Activated CD8-positive, alpha-beta memory T cell treated with anti-CD3 and anti-CD28 coated beads for 24 hours (primary cell): ENCODE results near the gene SOX13.

Experiments used
- DNase-seq: peaks from one replicate; pipeline ENCODE4 v3.0.0-alpha.2; 2020

The SOX13 gene

DNA sequence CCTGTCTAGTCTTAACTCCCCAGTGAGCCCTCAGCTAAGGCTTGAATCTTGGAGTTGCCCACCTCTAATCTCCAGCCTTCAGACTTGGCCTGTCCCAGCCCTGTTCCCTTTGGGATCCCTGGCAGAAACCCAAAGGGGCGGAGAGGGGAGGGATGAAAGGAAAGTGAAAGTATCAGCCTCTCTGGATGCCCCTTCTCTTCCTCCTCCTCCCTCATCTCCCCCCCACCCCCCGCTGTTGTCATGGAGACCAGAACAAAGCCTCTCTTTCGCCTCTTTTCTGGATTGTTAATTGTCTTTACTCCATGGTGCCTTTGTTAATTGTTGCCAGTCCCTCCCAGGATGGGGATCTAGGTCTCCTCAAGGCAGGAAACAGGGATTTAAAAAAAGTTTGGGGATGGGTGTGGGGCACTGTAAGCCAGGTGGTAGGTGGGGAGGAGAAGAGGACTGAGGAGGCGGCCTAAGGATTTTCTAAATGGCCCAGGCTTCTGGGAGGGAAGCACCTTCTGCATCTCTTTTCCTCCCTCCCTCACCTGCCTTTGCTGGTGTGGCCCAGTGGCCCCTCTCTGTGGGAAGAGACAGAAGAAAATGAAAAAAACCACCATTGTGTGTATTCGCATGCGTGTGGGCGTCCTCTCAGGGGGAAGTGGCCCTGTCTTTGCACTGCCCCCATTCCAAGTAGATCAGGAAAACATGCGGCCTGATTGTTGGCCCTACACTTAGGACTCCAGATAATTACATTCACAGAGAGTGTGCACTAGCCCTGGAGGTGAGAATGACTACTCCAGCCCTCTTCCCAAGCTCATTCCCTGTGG is 7.5 kb upstream of the SOX13 start:
- no peak for DNase-seq

DNA sequence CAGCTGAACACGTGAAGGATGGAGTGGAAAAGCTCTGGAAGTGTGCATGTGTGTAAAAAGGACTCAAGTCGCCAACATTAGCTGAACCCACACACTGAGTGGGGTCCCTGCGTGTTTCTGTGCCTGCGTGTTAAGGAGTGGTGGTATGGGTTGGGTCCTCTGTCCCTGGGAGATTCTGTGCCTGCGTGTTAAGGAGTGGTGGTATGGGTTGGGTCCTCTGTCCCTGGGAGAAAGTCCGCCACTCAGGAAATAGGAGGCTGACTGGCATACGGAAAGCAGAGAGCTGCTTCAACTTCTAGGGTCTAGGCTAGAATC is 7.0 kb upstream of the SOX13 start:
- DNase-seq, result no peak

DNA sequence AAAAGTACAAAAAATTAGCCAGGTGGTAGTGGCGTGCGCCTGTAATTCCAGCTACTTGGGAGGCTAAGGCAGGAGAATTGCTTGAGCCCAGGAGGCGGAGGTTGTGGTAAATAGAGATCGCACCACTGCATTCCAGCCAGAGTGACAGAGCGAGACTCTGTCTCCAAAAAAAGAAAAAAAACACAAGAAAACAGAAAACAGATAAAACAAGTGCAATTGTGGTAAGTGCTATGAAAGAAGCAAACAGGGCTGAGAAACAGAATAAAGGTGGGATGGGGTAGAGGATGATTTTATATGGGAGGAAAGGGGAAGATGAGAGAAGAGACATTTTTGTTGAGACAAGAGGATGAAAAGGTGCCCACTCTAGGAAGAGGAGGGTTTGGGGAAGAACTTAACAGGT is 5.0 kb upstream of the SOX13 start:
- DNase-seq, result no peak

GRCh38 chr1:204069887-204070286 is 3.0 kb upstream of the SOX13 start:
- DNase-seq, result no peak

- DNase-seq, result no peak
Observed at GRCh38 chr1:204070895-204071294, 2.0 kb upstream of the SOX13 start.

DNA sequence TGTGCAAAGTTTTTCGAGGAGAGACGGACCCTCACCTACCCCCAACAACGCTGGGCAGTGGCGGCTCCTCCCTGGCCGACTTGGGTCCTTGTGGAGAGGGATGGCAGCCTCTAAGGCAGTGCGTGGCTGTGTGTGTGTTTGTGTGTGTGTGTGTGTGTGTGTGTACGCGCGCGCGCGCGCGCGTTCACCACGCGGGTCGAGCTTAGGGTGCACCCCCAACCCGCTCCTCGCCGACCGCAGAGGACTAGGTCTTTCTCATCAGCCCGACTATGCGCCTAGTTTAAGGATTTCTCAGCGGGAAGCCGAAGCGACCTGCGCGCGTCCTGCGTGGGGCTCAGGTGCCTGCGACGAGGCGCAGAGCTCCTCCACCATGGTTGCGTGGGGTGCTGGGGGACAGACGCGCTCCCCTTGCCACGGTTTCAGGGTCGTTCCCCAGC is 940 bp downstream of the SOX13 start:
- DNase-seq, result no peak

DNA sequence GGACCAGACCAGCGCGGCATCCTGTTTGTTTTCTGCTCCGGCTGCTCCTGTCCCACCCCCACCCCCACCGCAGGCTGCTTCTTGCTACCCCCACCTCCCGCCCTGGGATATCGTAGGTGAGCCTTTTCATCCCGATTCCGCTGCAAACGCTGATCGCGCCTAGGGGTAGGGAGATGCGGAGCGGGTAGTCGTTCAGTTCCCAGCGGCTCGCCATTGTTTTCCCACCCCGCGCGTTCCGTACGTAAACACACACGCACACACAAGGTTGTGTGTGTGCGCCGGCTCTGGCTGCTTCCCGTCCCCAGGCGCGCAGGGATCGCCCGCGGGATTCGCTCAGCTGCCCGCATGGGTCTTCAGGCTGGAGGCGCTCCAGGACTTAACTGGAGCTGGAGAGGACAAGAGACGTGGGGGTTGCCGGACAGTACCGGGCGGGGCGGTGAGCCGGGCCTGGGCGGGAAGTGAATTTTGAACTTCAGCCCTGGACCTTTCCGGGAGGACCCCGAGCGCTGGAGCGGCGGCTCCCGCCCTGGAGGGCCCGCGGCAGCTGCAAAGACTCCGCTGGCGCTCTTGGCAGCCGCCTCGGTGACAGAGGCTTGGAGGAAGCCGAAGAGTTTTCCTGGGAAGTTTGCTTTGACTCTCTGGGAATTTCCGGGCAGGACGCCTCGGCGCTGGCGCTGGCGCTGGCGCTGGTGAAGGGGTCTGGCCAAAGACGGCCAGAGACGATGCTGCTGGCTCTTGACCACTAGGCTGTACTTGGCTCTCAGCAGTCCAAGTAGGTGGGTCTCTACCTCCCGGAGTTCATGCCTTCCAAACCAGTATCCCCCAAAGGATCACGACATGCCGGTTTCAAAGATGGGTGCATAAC is 1.6 kb downstream of the SOX13 start:
- DNase-seq, result no peak

DNA sequence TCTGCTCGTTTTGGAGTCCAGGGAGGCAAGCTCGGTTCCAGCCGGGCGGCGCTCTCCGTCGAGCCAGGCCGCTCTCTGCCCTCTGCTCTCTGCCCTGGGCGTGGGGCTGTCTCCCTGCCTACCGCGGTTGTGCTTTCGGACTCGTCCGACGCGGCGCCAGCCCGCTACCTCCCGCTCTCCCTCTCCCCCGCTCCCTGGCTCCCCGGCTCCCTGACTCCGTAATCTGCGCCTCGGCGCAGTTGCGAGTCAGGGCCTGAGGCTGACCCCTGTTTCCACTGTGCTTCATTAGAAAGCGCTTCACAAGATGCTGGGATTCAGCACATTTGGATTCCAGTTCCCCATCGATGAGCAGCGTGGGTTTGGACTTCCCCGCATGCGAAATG is 2.2 kb downstream of the SOX13 start:
- no peak for DNase-seq

GRCh38 chr1:204075890-204076846 is 3.3 kb downstream of the SOX13 start:
- no peak for DNase-seq

DNA sequence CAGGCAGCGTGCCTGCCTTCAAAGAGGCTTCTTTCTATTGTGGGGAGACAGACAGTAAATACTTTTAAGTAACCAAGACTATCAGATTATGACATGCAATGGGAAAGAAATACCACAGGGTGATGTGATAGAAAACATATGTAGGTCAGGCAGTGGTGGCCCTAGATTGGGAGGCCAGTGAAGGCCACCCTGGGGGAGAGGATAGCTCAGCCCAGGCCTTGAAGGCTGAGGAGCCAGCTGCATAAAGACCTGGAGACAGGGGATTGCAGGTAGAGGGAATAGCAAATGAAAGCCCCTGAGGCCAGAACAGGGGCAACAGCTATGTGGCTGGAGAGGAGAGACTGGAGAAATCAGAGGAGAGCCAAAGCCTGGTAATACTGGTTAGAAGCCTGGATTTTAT is 4.0 kb downstream of the SOX13 start:
- no peak for DNase-seq

DNA sequence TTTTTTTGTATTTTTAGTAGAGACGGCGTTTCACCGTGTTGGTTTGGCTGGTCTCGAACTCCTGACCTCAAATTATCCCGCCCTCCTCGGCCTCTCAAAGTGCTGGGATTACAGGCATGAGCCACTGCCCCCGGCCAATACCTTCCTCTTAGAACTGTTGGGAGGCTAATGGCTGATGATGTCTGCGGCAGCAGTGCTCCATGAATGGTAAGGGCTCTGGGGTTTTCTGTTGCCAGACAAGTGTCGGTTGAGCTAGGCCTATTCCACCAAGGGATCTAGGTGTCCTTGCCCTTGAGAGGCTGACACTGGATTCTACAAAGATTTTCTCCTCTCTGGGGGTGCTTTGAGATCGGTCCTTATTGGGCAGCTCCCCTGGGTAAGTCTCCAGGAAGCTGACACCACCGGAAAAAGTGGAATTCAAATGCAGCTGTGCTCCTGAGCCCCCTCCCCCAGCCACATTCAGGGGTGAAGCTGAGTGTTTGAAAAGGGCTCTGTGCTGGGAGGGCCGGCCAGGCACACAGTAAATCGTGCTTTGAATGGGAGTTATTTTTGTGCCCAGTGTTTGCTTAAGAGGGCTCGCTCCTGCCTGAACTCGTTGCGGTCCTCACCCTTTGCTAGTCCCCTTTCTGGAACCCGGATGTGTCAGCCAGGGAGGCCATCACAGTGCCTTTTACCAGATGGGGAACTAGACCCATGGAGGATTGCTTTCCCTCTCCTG is 5.2 kb downstream of the SOX13 start:
- no peak for DNase-seq

DNA sequence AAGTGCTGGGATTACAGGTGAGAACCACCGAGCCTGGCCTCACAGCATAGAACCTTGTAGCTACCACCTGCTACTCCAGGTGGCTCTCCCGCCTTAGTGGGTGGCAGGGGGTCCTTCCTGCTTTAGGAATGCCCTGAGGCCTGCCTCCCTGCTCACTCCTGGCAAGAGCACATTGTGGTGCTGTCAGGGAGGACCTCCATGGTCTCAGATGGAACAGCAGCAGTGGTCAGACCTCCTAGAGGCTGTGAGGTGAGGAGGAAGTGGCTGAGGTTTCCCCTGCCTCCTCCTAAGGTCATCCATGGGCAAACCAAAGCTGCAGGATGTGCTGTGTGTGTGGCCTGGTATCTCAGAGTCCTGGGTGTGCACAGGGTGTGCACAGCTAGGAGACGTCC is 6.7 kb downstream of the SOX13 start:
- DNase-seq, result no peak

- DNase-seq, result no peak
Observed at GRCh38 chr1:204080163-204080903, 7.4 kb downstream of the SOX13 start.

DNA sequence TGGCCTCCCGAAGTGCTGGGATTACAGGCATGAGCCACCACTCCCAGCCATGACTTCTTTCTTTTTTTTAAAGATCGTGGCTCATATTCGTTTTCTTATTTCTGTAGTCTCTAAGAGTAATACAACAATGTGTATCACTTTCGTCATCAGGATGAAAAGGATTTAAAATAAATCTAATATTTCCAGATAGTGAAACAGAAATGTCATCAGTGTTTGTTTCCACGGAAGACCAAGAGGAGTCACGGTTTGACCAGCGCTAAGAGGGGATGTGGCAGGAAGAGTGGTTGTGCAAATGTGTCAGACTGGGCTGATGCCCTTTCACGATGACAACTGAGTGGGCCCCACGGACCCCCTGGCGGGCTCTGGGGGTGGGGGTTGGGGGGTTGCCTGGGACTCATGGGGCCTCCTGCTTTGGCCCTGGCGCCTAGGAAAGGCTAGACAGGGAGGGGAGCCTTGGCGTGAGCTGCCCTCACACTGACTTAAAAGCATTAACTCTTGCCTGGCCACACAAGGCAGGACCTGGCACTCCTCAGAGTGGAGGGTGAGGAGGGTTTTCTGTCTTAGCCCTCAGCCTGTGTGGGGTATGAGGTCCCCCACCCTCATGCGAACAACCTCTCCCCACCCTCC is 8.4 kb downstream of the SOX13 start:
- DNase-seq, result no peak

- DNase-seq, result no peak
Observed at GRCh38 chr1:204081791-204082513, 9.0 kb downstream of the SOX13 start.

- no peak for DNase-seq
Observed at GRCh38 chr1:204083491-204083890, 10.6 kb downstream of the SOX13 start.

- no peak for DNase-seq
Observed at GRCh38 chr1:204084247-204084772, 11.4 kb downstream of the SOX13 start.

GRCh38 chr1:204085876-204086275 is 13.0 kb downstream of the SOX13 start:
- no peak for DNase-seq

DNA sequence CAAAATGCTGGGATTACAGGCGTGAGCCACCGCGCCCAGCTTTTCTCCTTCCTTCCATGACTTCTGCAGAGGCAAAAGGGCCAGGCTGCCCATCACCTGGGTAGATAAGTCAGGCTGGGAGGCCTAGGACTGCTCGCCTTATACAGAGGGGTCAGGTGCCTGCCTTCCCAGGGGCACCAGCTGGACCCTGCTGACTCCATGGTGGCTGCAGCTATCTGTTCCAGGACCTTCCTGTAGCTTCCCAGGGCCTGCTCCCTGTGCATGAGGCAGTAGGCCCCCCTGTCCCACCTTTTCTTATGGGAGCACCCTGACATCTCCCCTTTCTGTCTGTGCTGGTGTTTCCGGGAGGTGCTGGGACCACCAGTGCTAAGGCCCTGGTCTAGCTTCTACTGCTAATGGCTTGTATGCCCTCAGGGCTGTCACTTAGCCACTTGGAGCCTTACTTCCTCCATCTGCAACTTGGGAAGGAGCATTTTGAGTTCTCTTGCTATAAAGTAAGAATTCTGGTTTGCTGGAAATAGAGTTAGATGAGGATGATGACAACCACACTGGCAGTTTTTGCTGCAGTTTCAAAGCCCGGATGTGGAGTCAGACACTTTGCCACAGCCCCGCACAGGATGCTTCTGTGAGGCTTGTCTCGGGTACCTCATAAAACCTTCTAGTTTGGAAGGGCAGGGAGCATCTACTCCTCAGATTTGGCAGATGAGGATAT is 14.4 kb downstream of the SOX13 start:
- DNase-seq, result no peak
